Heart left ventricle (tissue), 16 donors: ENCODE data around the gene SGTA. TPM values are rescaled to one million over a fixed set of nuclear protein-coding genes. Genes with fewer than 3 reads are reported as not detected.

ENCODE experiments used
- ATAC-seq, 4 donors: fragments of 200-7000 bp; cut with Tn5 transposase; one replicate each; pipeline ENCODE4 v1.9.1; 2020 to 2022; ENCODE audit warnings: moderate library complexity in 4 of 4, mild to moderate bottlenecking in 3 of 4, moderate number of reproducible peaks in 1 of 4
- DNase-seq, 5 donors: peaks; one replicate each; pipeline ENCODE4 v3.0.0-alpha.2; 2020
- H3K27ac ChIP-seq, 12 donors: fragments of 200-600 bp; sonication (generic) in 4 of 12; one replicate each; pipeline versions ENCODE4 v1.5.0 to v1.8.0; 2016 to 2022; ENCODE audit warnings: mild to moderate bottlenecking in 2 of 12
- H3K27me3 ChIP-seq, 9 donors: fragments of 200-600 bp; sonication (generic) in 2 of 9; one replicate each; pipeline versions ENCODE4 v1.5.1 to v1.8.0; 2016 to 2022; ENCODE audit warnings: mild to moderate bottlenecking in 3 of 9
- H3K36me3 ChIP-seq, 9 donors: fragments of 200-600 bp; sonication (generic) in 2 of 9; one replicate each; pipeline versions ENCODE4 v1.5.0 to v1.8.0; 2018 to 2022; ENCODE audit warnings: mild to moderate bottlenecking in 2 of 9
- H3K4me1 ChIP-seq, 12 donors: fragments of 200-600 bp; sonication (generic) in 4 of 12; one replicate each; pipeline versions ENCODE4 v1.5.0 to v1.8.0; 2016 to 2022; ENCODE audit warnings: mild to moderate bottlenecking in 3 of 12
- H3K4me3 ChIP-seq, 12 donors: fragments of 200-600 bp; sonication (generic) in 4 of 12; one replicate each; pipeline versions ENCODE4 v1.5.0 to v1.8.0; 2017 to 2022; ENCODE audit warnings: mild to moderate bottlenecking in 9 of 12, moderate library complexity in 4 of 12
- H3K9me3 ChIP-seq, 12 donors: fragments of 200-600 bp; sonication (generic) in 4 of 12; one replicate each; pipeline versions ENCODE4 v1.5.0 to v1.8.0; 2016 to 2022; ENCODE audit warnings: mild to moderate bottlenecking in 1 of 12
- POLR2A ChIP-seq, 2 donors: fragments of 450-650 bp; IDR thresholded peaks; one replicate each; pipeline ENCODE4 v1.6.1; 2017; ENCODE audit warnings: antibody characterized with exemption in 2 of 2, mild to moderate bottlenecking in 2 of 2, moderate library complexity in 2 of 2
- WGBS, 4 donors: extraction: QIAGEN DNeasy Blood & Tissue Kit in 2 of 4; methylation state at CpG; one replicate each; pipeline versions ENCODE4 v1.1.5 to v1.1.7; 2013 to 2018; 5-methylcytosine and 5-hydroxymethylcytosine counted together
- intact Hi-C, 10 donors: fragments of 100-400 bp; cut with DNase I; formaldehyde crosslinking; loops; one replicate each; pipeline versions ENCODE4 v1.11.1 to v1.14.2; 2022
- polyA plus RNA-seq, 2 donors: library from polyadenylated mRNA; stranded (reverse); fragments of 200-250 nt; gene quantifications; one replicate each; pipeline ENCODE4 v1.2.3, GENCODE V29; 2013
- total RNA-seq, 9 donors: library from RNA; depleted of rRNA in 2 of 9; stranded (reverse); fragments of >200 nt in 2 of 9; fragmentation: NEBNext Ultra II Directional in 3 of 9; extraction: Animal tissue kit (Norgen Biotek cat#: 25700) in 3 of 9; gene quantifications; one replicate each; pipeline versions ENCODE4 v1.1.0 to v1.2.4, GENCODE V29; 2016 to 2023
- TF ChIP-seq, protein P1 (sequence below), 12 donors: fragments of 200-600 bp; sonication (generic) in 4 of 12; IDR thresholded peaks; one replicate each; pipeline versions ENCODE4 v1.5.0 to v1.8.0; 2018 to 2022; ENCODE audit warnings: antibody characterized with exemption in 12 of 12, mild to moderate bottlenecking in 5 of 12
- donor health status: ischemic (EF 13 %, LVEDD 7.1; RV severe dilation, severe dysfunction).
- donor health status: healthy with polysubstance abuse.
- donor health status: DM: no; HTN: yes; CAD: no.
- donor health status: DM: no; HTN: no; CAD: no.
- donor health status: ischemic (EF 25% LVEDD 6.9; RV normal size, moderate dysfunction).
- donor health status: ischemic (EF 25% LVEDD 5.7; RV mildly dilated, moderate dysfunction).
- donor health status: healthy.
- donor health status: DM: yes; HTN: yes; CAD: no.
- donor health status: ischemic (EF 35%, LVEDD 5.7; RV mildly dilated, moderate dysfunction).
- donor health status: nonischemic (EF 11% LVEDD 7.7; RV severe dilation, severe dysfunction).
- donor health status: DM: yes; HTN: yes; CAD: no.
- donor health status: PGD.
- donor health status: ischemic (EF 29% LVEDD 5.4; RV normal size, mild dysfunction).
- donor health status: nonischemic (EF 23%, LVEDD 6.1; RV moderate dilation, normal function).

The SGTA gene
- total and polyA plus RNA-seq, 11 donors, result 47.4 to 125 (median 65.6) TPM

GRCh38 chr19:2740314-2740656 lies 42.8 kb downstream of the SGTA start:
- Histone ChIP-seq H3K27me3 (no peaks in the 10 kb centered on the region), H3K4me3 (peak overlapping the region in 4 of 12 donors; percentile 89 to 99 (median 90)), H3K27ac (no peak overlapping the region), H3K36me3 (peaks cover 0 to 18% (median 10%) of the 10 kb centered on the region in 9 donors), H3K4me1 (peaks cover 0 to 18% (median 9%) of the 10 kb centered on the region in 12 donors), H3K9me3 (peaks cover 0 to 4% (median 0%) of the 10 kb centered on the region in 12 donors)
- WGBS, 4 donors, result 43 to 46% (median 44%) methylated on average over 13 of the region's 13 CpGs
- intact Hi-C loops, result loop anchor here in 1 of 10 donors (5.0 kb wide), 1 partner anchor 88 kb away; no protein-coding TSS in a partner anchor
- ATAC-seq (no peak), DNase-seq (no peak)
- TF ChIP-seq, protein P1, sequence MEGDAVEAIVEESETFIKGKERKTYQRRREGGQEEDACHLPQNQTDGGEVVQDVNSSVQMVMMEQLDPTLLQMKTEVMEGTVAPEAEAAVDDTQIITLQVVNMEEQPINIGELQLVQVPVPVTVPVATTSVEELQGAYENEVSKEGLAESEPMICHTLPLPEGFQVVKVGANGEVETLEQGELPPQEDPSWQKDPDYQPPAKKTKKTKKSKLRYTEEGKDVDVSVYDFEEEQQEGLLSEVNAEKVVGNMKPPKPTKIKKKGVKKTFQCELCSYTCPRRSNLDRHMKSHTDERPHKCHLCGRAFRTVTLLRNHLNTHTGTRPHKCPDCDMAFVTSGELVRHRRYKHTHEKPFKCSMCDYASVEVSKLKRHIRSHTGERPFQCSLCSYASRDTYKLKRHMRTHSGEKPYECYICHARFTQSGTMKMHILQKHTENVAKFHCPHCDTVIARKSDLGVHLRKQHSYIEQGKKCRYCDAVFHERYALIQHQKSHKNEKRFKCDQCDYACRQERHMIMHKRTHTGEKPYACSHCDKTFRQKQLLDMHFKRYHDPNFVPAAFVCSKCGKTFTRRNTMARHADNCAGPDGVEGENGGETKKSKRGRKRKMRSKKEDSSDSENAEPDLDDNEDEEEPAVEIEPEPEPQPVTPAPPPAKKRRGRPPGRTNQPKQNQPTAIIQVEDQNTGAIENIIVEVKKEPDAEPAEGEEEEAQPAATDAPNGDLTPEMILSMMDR (IDR thresholded peaks at IDR 0.05), result no peak
- TF ChIP-seq POLR2A (IDR thresholded peaks at IDR 0.05), result no peak

DNA sequence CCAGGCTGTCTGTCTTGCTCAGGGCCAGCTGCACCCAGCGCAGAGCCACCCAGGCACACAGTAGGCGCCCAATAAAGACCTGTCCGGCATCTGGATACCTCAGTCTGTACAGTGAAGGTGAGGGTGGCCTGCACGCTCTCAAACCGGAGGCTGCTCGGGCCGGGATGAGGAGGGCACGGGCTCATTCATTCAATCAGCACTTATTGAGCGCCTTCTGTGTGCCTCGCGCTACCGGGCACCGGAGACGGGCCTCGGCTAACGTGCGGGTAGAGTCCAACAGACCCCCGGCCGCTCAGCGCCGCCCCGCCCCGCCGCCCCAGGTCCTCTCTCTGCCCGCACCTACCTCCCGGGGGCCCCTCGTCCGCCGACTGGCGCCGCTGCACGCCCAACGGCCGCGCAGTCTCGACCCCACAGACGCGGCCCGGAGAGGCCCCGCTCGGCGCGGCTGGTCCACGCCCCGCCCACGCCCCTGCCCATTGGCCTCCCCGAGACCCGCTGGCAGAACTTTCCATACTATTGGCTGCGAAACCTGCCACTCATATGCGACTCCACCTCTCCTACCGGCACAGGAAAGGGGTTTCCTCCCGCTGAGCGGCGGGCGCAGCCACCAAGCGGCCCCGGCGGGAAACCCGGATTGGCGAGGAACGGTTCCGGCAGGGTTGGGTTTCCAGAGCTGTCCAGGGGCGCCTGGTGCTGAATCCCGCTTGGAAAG lies 43.3 kb downstream of the SGTA start, which contains the start of gene SLC39A3:
Gene SLC39A3 (minus strand): TSS at position 416 of the 712 bp plus-strand sequence. CDS start 2,760 bp downstream, outside the sequence.
- Histone ChIP-seq H3K4me1 (peaks cover 0 to 18% (median 9%) of the 10 kb centered on the region in 12 donors), H3K9me3 (peaks cover 0 to 4% (median 0%) of the 10 kb centered on the region in 12 donors), H3K4me3 (peak within 1 kb of the TSS; percentile 82 to 99 (median 92)), H3K27ac (peak within 1 kb of the TSS in 11 of 12 donors; percentile 35 to 80 (median 60)), H3K36me3 (peaks cover 0 to 21% (median 10%) of the 10 kb centered on the region in 9 donors), H3K27me3 (no peaks in the 10 kb centered on the region)
- DNase-seq (peak; percentile 98 to 100 (median 100)), ATAC-seq (peak; percentile 100)
- intact Hi-C loops, result loop anchor here in 1 of 10 donors (5.0 kb wide), 1 partner anchor 87 kb away; no protein-coding TSS in a partner anchor
- TF ChIP-seq, protein P1 (IDR thresholded peaks at IDR 0.05), result peak in 6 of 12 donors; percentile 8 to 33 (median 18)
- peak in 1 of 2 donors; percentile 50 for TF ChIP-seq POLR2A (IDR thresholded peaks at IDR 0.05)
- WGBS, 4 donors, result 1 to 2% (median 1%) methylated on average over 15 to 64 of the region's 64 CpGs

DNA sequence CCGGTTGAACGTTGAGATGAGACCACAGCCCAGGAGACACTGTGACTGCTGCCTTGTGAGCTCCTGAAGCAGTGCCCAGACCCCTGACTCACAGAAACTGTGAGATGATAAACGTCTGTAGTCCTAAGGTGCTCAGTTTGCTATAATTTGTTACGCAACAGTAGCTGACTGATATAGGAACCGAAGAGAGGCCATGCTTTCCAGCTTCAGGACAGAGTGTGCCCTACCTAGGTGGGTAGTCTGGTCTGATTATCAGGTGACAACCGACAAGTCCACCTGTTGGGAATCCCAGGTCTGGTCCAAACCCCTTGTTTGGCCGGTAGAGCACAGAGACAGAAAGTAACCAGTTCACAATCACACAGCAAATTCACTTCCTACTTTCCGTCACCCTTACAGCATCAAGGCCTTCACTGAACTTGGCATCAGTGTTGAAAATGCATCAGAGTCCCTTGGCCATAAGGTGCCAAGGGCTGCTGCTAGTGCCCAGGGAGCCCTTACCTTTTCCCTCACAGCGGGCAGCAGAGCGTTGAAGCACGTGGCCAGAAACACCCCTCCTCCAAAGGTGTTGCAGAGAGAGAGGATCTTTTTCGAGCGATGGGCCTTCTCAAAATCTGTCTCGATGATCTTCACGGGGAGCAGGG lies 46.4 kb downstream of the SGTA start:
- 96 to 99% (median 97%) methylated on average over 13 to 15 of the region's 15 CpGs for WGBS, 4 donors
- H3K4me1 ChIP-seq, result peaks cover 0 to 18% (median 9%) of the 10 kb centered on the region in 12 donors
- intact Hi-C loops, result no loop called here
- H3K4me3 ChIP-seq, result no peak overlapping the region
- peaks cover 0 to 4% (median 0%) of the 10 kb centered on the region in 12 donors for H3K9me3 ChIP-seq
- DNase-seq, result no peak
- no peak for TF ChIP-seq POLR2A (IDR thresholded peaks at IDR 0.05)
- TF ChIP-seq, protein P1 (IDR thresholded peaks at IDR 0.05), result no peak
- H3K27ac ChIP-seq, result no peak overlapping the region
- H3K27me3 ChIP-seq, result no peaks in the 10 kb centered on the region
- ATAC-seq, result no peak
- H3K36me3 ChIP-seq, result peaks cover 0 to 48% (median 10%) of the 10 kb centered on the region in 9 donors

DNA sequence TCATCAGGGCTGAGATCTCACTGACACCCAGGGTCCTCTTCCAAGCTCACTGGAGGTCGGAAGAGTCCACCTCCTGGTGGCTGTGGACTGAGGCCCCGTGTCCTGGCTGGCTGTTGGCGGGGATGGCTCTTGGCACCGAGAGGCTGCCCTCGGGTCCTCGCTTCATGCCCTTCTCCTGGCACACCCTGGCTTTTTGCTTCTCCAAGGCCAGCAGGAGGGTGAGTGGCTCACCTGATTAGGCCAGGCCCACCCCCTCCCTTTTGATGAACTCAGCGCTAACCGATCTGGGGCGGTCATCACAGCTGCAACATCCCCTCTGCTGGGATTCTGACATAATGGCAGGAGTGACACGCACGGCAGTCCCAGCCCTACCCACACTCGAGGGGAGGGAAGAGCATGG lies 47.7 kb downstream of the SGTA start:
- intact Hi-C loops, result no loop called here
- TF ChIP-seq POLR2A (IDR thresholded peaks at IDR 0.05), result no peak
- TF ChIP-seq, protein P1 (IDR thresholded peaks at IDR 0.05), result no peak

More for the DNA sequence above, 47.7 kb downstream of the SGTA start:
- no peak for ATAC-seq
- no peak overlapping the region for H3K4me3 ChIP-seq
- no peaks in the 10 kb centered on the region for H3K27me3 ChIP-seq
- H3K36me3 ChIP-seq, result peaks cover 0 to 49% (median 10%) of the 10 kb centered on the region in 9 donors
- H3K9me3 ChIP-seq, result peaks cover 0 to 4% (median 0%) of the 10 kb centered on the region in 12 donors
- no peak for DNase-seq
- WGBS, 4 donors, result 91 to 98% (median 97%) methylated on average over 12 of the region's 12 CpGs
- no peak overlapping the region for H3K27ac ChIP-seq
- peaks cover 0 to 18% (median 9%) of the 10 kb centered on the region in 12 donors for H3K4me1 ChIP-seq
